ENCODE measurements around the gene PEPD.

DNA sequence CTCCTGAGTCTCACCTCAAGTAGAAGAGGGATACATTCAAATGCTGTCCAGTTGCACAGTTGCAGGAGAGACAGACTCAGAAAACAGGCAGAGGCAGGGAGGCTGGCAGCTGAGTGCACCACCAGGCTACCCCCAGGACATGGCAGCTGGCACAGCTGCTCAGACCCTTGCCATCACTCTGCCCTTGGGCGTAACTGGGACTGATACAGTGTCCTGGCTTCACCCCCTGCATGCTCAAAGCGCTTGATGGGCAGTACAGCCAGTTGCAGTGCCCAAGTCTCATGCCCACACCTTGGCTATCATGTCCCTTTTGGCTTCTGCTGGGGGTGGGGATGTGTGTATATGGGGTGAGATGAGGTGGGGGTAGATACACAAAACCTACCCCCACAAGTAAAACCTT is 5.5 kb upstream of the PEPD start:
- TF ChIP-seq, protein P1, sequence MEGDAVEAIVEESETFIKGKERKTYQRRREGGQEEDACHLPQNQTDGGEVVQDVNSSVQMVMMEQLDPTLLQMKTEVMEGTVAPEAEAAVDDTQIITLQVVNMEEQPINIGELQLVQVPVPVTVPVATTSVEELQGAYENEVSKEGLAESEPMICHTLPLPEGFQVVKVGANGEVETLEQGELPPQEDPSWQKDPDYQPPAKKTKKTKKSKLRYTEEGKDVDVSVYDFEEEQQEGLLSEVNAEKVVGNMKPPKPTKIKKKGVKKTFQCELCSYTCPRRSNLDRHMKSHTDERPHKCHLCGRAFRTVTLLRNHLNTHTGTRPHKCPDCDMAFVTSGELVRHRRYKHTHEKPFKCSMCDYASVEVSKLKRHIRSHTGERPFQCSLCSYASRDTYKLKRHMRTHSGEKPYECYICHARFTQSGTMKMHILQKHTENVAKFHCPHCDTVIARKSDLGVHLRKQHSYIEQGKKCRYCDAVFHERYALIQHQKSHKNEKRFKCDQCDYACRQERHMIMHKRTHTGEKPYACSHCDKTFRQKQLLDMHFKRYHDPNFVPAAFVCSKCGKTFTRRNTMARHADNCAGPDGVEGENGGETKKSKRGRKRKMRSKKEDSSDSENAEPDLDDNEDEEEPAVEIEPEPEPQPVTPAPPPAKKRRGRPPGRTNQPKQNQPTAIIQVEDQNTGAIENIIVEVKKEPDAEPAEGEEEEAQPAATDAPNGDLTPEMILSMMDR (IDR thresholded peaks at IDR 0.05): no peak
- no peak for TF ChIP-seq ZFX (IDR thresholded peaks at IDR 0.05; ENCODE audit: borderline replicate concordance)
